SJCRH30 (cell line): ENCODE measurements around the gene RPS16. TPM values are rescaled to one million over a fixed set of nuclear protein-coding genes. Genes with fewer than 3 reads are reported as not detected.

Experiments used
- total RNA-seq: library from RNA; depleted of rRNA; stranded (reverse); fragments of >200 nt; shearing (Covaris generic); gene quantifications from 2 replicates; pipeline ENCODE4 v1.2.3, GENCODE V29; 2014; rRNA removed

Gene RPS16
- total RNA-seq, 1 experiment from 2014 or later = 1,718 TPM

Other genes starting within 250 kb of the RPS16 start
- 7.6 and 7.8 TPM in 2 replicates for gene NCCRP1, start 239.0 kb downstream of the RPS16 start, total RNA-seq
- gene SYCN, start 231.7 kb downstream of the RPS16 start, total RNA-seq = not detected in 2 replicates
- gene IFNL3, start 190.9 kb downstream of the RPS16 start, total RNA-seq = not detected in 2 replicates
- gene IFNL4, start 187.1 kb downstream of the RPS16 start, total RNA-seq = not detected in 2 replicates
- gene IFNL2, start 167.6 kb downstream of the RPS16 start, total RNA-seq = not detected in 2 replicates
- gene IFNL1, start 139.5 kb downstream of the RPS16 start, total RNA-seq = not detected in 2 replicates
- gene LRFN1, start 115.1 kb downstream of the RPS16 start, total RNA-seq = 0.59 and 0.66 TPM in 2 replicates
- 3.3 and 3.7 TPM in 2 replicates for gene GMFG, start 99.9 kb downstream of the RPS16 start, total RNA-seq
- 125 and 129 TPM in 2 replicates for gene SAMD4B, start 93.5 kb downstream of the RPS16 start, total RNA-seq
- gene PAF1, start 44.8 kb downstream of the RPS16 start, total RNA-seq = 73.6 and 85.7 TPM in 2 replicates
- 28.2 and 31.9 TPM in 2 replicates for gene MED29, start 44.6 kb downstream of the RPS16 start, total RNA-seq
- 2.4 and 2.7 TPM in 2 replicates for gene ZFP36, start 29.1 kb downstream of the RPS16 start, total RNA-seq
- gene PLEKHG2, start 23.3 kb downstream of the RPS16 start, total RNA-seq = 27.9 and 31.0 TPM in 2 replicates
- 89.8 and 106 TPM in 2 replicates for gene SUPT5H, start 9.6 kb upstream of the RPS16 start, total RNA-seq
- gene TIMM50, start 44.9 kb upstream of the RPS16 start, total RNA-seq = 184 and 192 TPM in 2 replicates
- 3.7 and 3.8 TPM in 2 replicates for gene DLL3, start 63.0 kb upstream of the RPS16 start, total RNA-seq
- 0.15 and 0.32 TPM in 2 replicates for gene SELENOV, start 79.2 kb upstream of the RPS16 start, total RNA-seq
- 6.3 and 9.1 TPM in 2 replicates for gene EID2B, start 96.9 kb upstream of the RPS16 start, total RNA-seq
- gene EID2, start 104.2 kb upstream of the RPS16 start, total RNA-seq = 30.4 and 35.8 TPM in 2 replicates
- gene LGALS13, start 166.6 kb upstream of the RPS16 start, total RNA-seq = not detected in 2 replicates
- not detected in 2 replicates for gene LGALS16, start 220.0 kb upstream of the RPS16 start, total RNA-seq